ENCODE measurements around the gene DISP3. TPM values are rescaled to one million over a fixed set of nuclear protein-coding genes. Genes with fewer than 3 reads are reported as not detected.

DISP3 gene
- total and polyA plus RNA-seq, 2 of the 13 experiments (the other 11 are each of a cell fraction or from before 2014, with no cell fraction given), result 0.08 to 0.13 TPM

DNA sequence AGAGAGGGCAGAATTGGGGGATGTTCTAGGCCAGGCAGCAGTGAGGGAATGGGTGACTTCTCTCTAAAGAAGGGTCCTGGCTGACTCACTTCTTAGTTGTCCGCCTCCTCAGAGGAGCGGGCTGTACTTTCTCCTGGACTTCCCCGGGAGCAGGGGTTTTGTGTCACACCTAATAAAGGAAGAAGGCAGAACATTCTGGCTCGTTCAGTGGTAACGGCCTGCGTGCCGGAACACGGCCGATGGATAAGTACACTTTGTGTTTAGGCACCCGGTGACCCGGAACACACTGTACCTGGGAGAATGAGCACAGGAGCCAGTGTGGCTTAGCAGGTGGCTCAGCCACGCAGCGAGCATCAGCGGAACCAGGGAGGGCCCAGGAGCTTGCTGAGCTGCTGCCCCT lies 90.6 kb downstream of the DISP3 start (continued):
- TF ChIP-seq SNAI1 (CRISPR knock-in tag; IDR thresholded peaks at IDR 0.05; ENCODE audit: borderline replicate concordance) (no peak), HOXA5 (CRISPR knock-in tag; IDR thresholded peaks at IDR 0.05) (no peak)

DNA sequence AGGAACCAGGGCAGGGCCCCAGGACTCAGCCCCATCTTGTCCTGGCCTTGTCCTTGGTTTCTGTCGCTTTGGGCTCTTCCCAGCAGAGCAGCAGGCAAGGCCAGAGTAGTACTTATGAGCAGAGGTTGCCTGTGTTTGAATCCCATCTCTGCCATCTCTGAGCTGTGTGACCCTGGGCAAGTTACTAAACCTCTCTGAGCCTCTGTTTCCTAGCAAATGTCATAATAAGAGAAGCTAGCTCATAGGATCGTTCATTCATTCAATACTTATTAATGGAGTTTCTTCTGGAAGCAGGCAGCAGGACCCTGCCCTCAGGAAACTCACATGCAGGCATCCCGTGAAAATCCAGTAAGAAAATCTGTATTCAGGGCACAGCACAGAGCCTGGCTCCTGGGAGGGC lies 91.0 kb downstream of the DISP3 start:
- no peak for FAIRE-seq
- intact Hi-C loops (cut with micrococcal nuclease; ENCODE audit: unreplicated experiment) (no loop called here), in situ Hi-C loops (cut with HindIII; ENCODE audit: extremely low pct_ligation_motif_present, low pct_unique_long_range_greater_than_20kb) (no loop called here)

More for the DNA sequence above, 91.0 kb downstream of the DISP3 start:
- H4K20me1 ChIP-seq (ENCODE audit: insufficient read depth, low read length), result no peaks in the 10 kb centered on the region
- H2AFZ ChIP-seq (ENCODE audit: low read length), result no peak overlapping the region
- no peak overlapping the region for H3K4me2 ChIP-seq (ENCODE audit: low read depth, low read length)
- H3K27ac ChIP-seq (ENCODE audit: extremely low read length, insufficient read depth, low read length), result no peak overlapping the region
- H3K79me2 ChIP-seq (ENCODE audit: insufficient read depth, low read length), result no peaks in the 10 kb centered on the region
- no peaks in the 10 kb centered on the region for H3K9me3 ChIP-seq (ENCODE audit: low read length)
- ATAC-seq (no peak), DNase-seq (ENCODE audit: low spot score) (no peak)
- no peak overlapping the region for H3K4me3 ChIP-seq (replicated peaks in 1 of 3; ENCODE audit: insufficient read depth in 1 of 3, low read depth in 2 of 3, low read length in 3 of 3)
- POLR2A ChIA-PET, result no interaction called here
- CTCF ChIA-PET (ENCODE audit: low intra/inter-chr PET ratio, low total read pairs), result no interaction called here
- 4% methylated on average over 3 of the region's 3 CpGs for WGBS (ENCODE audit: low lambda C conversion rate)
- TF ChIP-seq ZNF335 (CRISPR knock-in tag; IDR thresholded peaks at IDR 0.05), result no peak
- TF ChIP-seq ZNF839 (CRISPR knock-in tag; IDR thresholded peaks at IDR 0.05; ENCODE audit: borderline replicate concordance), result no peak
- TF ChIP-seq RFX5 (IDR thresholded peaks at IDR 0.05; ENCODE audit: low read depth, low read length), result no peak
- TF ChIP-seq, protein P1, sequence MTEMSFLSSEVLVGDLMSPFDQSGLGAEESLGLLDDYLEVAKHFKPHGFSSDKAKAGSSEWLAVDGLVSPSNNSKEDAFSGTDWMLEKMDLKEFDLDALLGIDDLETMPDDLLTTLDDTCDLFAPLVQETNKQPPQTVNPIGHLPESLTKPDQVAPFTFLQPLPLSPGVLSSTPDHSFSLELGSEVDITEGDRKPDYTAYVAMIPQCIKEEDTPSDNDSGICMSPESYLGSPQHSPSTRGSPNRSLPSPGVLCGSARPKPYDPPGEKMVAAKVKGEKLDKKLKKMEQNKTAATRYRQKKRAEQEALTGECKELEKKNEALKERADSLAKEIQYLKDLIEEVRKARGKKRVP (CRISPR knock-in tag; IDR thresholded peaks at IDR 0.05), result no peak
- peak; percentile 88 for TF ChIP-seq ZNF768 (CRISPR knock-in tag; IDR thresholded peaks at IDR 0.05)
- TF ChIP-seq, protein P2, sequence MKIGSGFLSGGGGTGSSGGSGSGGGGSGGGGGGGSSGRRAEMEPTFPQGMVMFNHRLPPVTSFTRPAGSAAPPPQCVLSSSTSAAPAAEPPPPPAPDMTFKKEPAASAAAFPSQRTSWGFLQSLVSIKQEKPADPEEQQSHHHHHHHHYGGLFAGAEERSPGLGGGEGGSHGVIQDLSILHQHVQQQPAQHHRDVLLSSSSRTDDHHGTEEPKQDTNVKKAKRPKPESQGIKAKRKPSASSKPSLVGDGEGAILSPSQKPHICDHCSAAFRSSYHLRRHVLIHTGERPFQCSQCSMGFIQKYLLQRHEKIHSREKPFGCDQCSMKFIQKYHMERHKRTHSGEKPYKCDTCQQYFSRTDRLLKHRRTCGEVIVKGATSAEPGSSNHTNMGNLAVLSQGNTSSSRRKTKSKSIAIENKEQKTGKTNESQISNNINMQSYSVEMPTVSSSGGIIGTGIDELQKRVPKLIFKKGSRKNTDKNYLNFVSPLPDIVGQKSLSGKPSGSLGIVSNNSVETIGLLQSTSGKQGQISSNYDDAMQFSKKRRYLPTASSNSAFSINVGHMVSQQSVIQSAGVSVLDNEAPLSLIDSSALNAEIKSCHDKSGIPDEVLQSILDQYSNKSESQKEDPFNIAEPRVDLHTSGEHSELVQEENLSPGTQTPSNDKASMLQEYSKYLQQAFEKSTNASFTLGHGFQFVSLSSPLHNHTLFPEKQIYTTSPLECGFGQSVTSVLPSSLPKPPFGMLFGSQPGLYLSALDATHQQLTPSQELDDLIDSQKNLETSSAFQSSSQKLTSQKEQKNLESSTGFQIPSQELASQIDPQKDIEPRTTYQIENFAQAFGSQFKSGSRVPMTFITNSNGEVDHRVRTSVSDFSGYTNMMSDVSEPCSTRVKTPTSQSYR (CRISPR knock-in tag; IDR thresholded peaks at IDR 0.05; ENCODE audit: borderline replicate concordance), result no peak
- TF ChIP-seq, protein P3, sequence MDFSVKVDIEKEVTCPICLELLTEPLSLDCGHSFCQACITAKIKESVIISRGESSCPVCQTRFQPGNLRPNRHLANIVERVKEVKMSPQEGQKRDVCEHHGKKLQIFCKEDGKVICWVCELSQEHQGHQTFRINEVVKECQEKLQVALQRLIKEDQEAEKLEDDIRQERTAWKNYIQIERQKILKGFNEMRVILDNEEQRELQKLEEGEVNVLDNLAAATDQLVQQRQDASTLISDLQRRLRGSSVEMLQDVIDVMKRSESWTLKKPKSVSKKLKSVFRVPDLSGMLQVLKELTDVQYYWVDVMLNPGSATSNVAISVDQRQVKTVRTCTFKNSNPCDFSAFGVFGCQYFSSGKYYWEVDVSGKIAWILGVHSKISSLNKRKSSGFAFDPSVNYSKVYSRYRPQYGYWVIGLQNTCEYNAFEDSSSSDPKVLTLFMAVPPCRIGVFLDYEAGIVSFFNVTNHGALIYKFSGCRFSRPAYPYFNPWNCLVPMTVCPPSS (IDR thresholded peaks at IDR 0.05), result no peak
- TF ChIP-seq, protein P4, sequence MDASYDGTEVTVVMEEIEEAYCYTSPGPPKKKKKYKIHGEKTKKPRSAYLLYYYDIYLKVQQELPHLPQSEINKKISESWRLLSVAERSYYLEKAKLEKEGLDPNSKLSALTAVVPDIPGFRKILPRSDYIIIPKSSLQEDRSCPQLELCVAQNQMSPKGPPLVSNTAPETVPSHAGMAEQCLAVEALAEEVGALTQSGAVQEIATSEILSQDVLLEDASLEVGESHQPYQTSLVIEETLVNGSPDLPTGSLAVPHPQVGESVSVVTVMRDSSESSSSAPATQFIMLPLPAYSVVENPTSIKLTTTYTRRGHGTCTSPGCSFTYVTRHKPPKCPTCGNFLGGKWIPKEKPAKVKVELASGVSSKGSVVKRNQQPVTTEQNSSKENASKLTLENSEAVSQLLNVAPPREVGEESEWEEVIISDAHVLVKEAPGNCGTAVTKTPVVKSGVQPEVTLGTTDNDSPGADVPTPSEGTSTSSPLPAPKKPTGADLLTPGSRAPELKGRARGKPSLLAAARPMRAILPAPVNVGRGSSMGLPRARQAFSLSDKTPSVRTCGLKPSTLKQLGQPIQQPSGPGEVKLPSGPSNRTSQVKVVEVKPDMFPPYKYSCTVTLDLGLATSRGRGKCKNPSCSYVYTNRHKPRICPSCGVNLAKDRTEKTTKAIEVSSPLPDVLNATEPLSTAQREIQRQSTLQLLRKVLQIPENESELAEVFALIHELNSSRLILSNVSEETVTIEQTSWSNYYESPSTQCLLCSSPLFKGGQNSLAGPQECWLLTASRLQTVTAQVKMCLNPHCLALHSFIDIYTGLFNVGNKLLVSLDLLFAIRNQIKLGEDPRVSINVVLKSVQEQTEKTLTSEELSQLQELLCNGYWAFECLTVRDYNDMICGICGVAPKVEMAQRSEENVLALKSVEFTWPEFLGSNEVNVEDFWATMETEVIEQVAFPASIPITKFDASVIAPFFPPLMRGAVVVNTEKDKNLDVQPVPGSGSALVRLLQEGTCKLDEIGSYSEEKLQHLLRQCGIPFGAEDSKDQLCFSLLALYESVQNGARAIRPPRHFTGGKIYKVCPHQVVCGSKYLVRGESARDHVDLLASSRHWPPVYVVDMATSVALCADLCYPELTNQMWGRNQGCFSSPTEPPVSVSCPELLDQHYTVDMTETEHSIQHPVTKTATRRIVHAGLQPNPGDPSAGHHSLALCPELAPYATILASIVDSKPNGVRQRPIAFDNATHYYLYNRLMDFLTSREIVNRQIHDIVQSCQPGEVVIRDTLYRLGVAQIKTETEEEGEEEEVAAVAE (CRISPR knock-in tag; IDR thresholded peaks at IDR 0.05; ENCODE audit: borderline replicate concordance), result no peak
- no peaks in the 10 kb centered on the region for H3K4me1 ChIP-seq (ENCODE audit: insufficient read depth, low read length)
- no TSS peak for BruUV-seq (replicated peaks)
- no peaks in the 10 kb centered on the region for H3K36me3 ChIP-seq (replicated peaks in 1 of 2; ENCODE audit: control insufficient read depth in 1 of 2, insufficient read depth in 2 of 2, low read length in 2 of 2)
- H3K27me3 ChIP-seq (ENCODE audit: control insufficient read depth in 1 of 2, insufficient read depth in 2 of 2, low read length in 2 of 2), result peaks cover 2 to 34% of the 10 kb centered on the region in 2 experiments; a peak in 3 of 5 replicates
- no peak overlapping the region for H3K9ac ChIP-seq (ENCODE audit: insufficient read depth, low read depth, low read length)

All from HepG2 (cell line).